DOHH2 (cell line): ENCODE measurements around the gene UACA.

ENCODE experiments used
- EZH2phosphoT487 ChIP-seq: fragments of 200-600 bp; sonication (generic); IDR thresholded peaks from 2 replicates; pipeline ENCODE4 v1.6.1; 2017; ENCODE audit warnings: borderline replicate concordance, mild to moderate bottlenecking, antibody characterized with exemption, low read length, moderate library complexity, mixed read lengths
- TF ChIP-seq, protein P1 (sequence below): fragments of 200-600 bp; sonication (generic); IDR thresholded peaks from one replicate; pipeline ENCODE4 v1.5.1; 2014; ENCODE audit warnings: antibody characterized with exemption, mild to moderate bottlenecking, low read depth, low read length; ENCODE audit not compliant: poor library complexity, severe bottlenecking

DNA sequence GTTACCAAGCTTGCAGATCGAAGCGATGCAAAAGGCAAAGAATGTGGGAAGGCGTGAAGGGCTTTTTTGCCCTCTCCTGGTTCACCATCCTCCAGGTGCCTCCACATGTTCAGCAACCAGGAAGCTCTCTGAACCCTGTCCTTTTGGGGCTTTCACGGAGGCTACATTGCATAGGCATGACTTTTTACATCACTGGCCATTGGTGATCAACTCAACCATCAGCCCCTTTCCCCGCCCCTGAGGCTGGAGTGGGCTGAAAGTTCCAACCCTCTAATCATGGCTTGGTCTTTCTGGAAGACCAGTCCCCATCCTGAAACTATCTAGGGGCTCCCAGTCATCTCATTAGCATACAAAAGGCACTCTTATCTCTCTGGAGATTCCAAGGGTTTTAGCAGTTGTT lies 52.6 kb downstream of the UACA start:
- TF ChIP-seq, protein P1, sequence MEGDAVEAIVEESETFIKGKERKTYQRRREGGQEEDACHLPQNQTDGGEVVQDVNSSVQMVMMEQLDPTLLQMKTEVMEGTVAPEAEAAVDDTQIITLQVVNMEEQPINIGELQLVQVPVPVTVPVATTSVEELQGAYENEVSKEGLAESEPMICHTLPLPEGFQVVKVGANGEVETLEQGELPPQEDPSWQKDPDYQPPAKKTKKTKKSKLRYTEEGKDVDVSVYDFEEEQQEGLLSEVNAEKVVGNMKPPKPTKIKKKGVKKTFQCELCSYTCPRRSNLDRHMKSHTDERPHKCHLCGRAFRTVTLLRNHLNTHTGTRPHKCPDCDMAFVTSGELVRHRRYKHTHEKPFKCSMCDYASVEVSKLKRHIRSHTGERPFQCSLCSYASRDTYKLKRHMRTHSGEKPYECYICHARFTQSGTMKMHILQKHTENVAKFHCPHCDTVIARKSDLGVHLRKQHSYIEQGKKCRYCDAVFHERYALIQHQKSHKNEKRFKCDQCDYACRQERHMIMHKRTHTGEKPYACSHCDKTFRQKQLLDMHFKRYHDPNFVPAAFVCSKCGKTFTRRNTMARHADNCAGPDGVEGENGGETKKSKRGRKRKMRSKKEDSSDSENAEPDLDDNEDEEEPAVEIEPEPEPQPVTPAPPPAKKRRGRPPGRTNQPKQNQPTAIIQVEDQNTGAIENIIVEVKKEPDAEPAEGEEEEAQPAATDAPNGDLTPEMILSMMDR: no peak
- no peak for TF ChIP-seq EZH2phosphoT487
